Renal cortex interstitium (tissue), 11 donors: ENCODE results near the gene IL1RAPL1. TPM values are rescaled to one million over a fixed set of nuclear protein-coding genes. Genes with fewer than 3 reads are reported as not detected.

ENCODE experiments used
- DNase-seq, 11 donors: peaks; one replicate each; pipeline ENCODE4 v3.0.0-alpha.2; 2013; ENCODE audit warnings: low read depth in 9 of 11, low spot score in 4 of 11; ENCODE audit errors: extremely low read depth in 1 of 11
- polyA plus RNA-seq, 3 donors: library from polyadenylated mRNA; unstranded; fragments of 120-200 nt; gene quantifications; one replicate each; pipeline ENCODE4 v1.2.1, GENCODE V29; 2013; ENCODE audit not compliant: insufficient read length in 3 of 3

Gene IL1RAPL1
- polyA plus RNA-seq, 3 donors: 2.4 to 2.7 (median 2.6) TPM

DNA sequence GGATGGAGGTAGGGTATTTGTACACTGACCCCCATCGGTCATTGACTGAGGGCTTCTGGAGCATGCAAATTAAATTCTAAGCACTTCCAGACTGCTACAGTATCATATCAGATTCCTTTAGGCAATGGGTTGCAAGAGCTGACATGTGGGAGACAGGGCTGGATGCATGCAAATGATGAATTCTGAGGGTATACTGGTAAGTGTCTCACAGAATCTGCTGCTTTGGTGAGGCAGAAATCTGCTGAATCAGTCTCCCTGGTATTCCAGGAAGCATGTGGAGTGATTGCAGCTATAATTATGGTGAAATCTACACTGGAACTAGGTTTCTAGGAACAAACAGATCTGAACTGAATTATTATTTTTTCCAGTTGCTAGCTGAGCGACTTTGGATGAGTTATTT is 943.3 kb downstream of the IL1RAPL1 start:
- DNase-seq: no peak

DNA sequence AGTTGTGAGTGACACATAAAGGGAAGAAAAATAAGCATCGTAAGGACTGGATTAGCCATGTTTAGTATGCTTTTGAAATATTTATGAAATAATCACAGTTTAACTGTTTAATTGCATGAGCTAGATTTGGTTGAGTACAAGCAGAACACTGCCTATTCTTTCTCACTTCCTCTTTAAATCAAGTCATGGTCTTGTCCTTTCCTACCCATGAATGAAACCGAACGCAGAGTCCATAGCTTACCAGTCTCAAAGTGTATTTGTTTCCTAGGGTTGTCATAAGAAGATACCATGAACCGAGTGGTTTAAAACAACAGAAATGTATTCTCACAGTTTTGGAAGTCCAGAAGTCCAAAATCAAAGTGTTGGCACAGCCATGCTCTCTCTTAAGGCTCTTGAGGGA is 944.1 kb downstream of the IL1RAPL1 start:
- no peak for DNase-seq

DNA sequence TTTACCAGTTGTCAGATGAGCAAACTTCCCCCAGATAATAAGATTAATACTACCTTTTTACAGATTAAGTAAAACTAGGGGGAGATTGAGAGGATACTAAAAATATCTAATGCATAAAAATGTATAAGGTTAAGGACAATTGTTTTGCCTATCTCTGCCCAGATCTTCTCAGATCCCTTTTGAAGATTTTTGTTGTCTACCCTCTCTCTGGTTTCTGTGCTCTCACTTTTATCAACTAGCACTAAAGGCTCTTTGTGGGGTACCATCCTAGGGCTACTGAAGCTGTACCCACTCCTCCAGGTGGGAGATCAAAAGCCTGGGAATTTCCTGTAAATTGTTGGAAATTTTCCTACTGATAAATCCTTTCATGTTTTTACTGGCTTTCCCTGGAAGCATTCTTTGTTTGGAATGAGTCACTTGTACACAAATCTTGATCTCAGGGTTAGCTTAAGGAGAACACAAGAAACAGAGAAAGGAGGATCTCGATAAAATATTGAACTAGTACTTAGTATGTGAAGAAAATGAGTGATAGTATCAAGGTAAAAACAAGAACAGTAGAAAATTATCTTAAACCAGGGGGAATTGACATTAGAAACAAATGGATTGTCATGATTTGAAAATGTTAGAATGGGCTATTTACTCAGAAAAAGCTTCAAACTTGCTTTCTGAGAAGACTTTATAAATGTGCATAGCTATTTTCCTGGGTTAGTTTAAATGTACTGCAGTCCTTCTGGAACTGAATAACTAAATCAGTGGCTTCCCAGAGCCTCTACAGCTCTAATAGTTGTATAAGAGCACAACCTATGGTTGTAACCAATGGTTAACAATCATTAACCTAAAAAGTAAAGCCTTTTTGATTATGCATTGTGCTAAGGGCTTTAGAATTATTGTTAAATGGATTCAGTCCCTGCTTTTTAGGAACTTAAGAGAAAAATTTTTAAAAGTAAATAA is 948.2 kb downstream of the IL1RAPL1 start:
- DNase-seq: no peak

DNA sequence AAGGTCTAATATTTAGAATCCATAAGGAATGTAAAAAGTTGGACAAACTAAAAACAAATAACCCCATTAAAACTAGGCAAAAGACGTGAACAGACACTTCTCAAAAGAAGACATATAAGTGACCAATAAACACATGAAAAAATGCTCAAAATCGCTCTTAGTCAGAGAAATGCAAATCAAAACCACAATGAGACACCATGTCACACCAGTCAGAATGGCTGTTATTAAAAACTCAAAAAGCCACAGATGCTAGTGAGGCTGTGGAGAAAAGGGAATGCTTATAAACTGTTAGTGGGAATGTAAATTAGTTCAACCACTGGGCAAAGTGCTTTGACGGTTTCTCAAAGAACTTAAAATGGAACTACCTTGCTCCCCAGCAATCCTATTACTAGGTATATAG is 953.8 kb downstream of the IL1RAPL1 start:
- no peak for DNase-seq

DNA sequence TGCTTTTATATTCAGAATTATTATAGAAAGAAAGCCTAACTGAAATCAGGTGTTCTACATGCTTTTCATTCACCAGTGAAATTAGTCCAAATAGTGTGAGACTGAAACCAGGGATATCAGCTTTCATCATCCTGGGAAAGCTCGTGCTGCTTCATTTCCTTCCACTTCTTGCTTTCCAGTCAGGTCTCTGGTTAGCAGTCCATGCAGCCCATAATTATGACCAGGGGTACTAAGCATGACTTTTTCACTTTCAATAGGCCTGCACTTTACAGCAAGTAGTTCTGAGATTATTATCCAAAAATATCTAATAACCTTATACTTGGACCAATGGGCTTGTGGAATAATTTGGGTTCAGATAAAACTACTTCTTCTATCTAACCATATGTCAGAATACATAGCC is 954.9 kb downstream of the IL1RAPL1 start:
- peak in 6 of 11 donors; percentile 3 to 26 (median 15) for DNase-seq

DNA sequence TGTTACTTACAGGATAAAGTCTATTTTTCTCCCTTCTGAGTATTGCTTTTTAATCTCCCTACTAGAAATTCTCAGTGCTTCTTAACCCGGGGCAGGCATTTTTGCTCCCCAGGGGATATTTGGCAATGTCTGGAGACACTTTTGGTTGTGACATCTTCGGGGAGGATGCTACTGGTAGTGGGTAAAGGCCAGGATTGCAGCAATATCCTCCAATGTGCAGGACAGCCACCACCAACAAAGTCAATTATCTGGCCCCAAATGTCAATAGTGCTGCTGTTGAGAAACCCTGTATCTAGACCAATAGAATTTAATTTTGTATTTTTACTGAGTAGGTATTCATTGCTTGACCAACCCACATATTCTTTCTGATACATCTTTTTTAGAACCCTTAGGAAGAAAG is 958.6 kb downstream of the IL1RAPL1 start:
- DNase-seq: no peak

DNA sequence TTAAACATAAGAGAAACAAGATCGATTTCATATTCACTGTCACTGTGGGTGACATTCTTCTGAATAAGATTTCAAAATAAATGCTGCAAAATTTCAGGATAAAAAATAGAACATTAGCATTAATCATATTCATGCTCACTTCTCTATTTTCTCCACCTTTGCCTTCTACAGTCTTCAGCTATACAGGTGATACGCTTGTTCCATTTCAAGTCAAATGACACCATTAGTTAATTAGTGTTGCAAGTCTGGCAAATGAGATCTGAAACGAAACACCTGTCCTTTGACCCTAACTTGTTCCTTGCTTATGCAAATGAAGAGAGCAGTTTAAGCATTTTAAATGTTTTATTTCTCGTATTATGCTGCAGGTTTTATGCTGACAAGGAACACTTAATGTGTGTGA is 960.6 kb downstream of the IL1RAPL1 start:
- DNase-seq: no peak

DNA sequence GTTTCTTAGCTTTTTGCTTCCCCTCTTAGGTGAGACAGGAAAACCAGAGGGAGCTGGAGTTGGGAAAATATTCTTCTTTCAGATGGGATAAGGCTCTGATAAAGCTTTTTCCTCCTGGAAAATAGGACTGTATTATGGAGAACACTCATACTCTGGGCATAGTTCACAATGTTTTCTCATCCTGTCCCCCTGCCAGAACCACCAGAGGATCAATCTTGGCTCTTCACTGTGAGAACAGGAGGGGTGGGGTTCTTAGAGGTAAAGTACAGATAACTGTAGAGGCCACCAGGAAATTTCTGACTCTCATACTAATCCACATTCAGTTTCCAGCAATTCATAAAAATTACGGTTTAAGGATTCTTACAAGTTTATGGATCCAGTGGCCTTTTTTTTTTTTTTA is 966.3 kb downstream of the IL1RAPL1 start:
- DNase-seq: no peak

DNA sequence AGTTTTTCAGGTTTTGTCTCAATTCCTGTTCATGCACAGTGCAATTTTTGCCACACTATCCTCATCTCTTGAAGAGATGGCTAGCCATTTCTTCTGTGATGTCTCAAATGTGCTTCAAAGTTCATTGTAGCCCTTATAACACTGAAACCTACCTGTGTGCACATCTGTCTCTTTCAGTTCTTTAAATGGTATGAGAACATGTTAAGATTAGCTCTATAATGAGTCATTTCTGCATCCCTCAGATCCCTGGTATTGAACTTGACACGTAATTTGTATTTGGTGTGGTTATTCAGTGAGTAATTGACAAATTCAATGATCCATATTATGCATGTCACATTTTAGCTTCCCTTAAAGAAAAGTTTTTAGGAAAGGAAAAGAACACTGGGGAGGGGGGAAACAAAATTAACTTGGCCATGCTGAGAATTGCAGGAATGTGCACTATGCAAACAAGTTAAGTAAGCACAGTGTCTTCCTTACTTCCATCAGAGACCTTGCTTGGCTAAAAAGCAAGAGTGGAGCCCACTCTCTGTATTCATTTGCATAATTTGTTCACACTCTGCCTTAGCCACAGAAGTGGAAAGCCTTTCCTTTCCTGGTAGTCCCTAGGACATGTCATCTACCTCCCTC is 968.3 kb downstream of the IL1RAPL1 start:
- no peak for DNase-seq

DNA sequence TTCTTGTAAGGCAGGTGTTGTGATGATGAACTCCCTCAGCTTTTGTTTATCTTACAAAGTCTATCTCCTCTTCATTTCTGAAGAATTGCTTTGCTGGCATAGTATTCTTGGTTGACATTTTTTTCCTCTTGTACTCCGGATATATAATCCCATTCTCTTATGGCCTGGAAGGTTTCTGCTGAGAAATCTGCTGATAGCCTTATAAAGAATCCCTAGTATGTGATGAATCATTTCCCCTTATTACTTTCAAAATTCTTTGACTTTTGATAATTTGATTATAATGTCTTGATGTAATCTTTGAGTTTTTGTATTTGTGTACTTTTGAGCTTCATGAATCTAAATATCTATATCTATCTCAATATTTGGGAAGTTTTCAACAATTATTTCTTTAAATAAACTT is 972.8 kb downstream of the IL1RAPL1 start:
- DNase-seq: no peak

DNA sequence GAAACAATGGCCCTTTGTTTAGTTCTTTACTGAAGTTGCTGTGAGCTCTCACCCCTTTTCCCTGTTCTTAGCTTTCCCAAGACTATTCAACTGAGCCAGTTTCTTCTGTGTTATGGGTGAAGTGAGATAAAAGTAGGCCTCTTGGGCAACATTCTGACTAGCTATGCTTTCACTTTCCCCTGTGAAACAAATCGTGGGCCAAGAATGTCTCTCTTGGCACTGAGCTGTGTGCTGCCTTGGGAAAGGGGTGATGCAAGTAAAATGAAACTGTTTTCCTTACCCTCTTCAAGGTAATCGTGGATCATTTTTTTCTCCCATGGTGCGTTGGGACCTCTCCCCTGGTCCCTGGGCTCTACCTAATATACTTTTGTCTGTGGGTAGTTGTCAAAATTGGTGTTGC is 974.2 kb downstream of the IL1RAPL1 start:
- DNase-seq: no peak

DNA sequence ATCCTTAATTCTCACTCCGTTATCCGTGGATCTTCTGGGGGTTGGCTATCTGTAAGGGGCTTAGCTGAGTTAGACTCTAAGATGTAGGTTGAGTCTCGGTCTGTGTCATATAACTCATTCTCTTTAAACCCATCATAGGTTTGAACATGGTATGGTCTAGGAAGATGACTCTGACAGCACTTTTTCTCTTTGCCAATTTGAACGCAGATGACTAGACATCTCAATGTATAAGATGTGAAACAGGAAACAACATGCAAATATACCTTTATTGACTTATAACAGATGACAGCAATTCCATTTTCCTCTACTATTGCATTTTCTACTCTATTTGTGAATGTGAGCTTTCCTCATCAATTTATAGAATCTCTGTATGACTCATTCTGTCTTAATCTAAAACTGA is 993.3 kb downstream of the IL1RAPL1 start:
- no peak for DNase-seq

DNA sequence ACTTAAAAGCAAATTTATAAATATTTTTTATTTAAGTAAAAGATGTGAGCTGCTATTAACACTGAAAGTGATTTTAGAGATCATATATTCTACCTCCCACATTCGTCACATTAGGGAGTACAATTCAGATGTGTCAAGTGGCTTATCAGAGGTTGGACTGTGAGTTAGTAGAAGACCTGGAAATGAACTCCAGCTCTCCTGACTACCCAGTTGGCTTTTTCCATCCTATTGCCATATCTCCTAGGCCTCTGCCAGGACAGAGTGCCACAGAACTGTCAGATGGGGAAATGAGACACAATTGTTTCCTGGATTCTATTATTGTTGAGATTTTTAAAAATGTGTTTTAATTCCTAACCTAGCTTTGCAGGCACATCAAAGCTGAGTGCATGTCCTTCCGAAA is 994.0 kb downstream of the IL1RAPL1 start:
- DNase-seq: no peak

DNA sequence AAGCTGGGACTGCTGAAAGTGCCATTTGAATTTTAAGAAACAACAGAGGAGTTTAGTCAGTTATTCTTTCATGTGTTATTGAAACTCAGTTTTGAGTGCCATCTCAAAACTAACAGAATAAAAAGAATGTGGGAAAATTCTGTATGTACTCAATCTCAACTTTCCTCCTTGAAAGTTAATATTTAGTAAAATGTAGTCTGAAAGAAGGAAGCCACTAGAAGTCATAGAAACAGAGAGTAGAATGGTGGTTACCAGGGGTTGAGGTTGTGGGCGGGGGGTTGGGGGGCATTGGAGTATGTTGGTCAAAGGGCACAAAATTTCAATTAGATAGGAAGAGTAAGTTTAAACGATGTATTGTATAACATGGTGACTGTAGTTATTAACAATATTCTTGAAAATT is 999.9 kb downstream of the IL1RAPL1 start:
- no peak for DNase-seq

DNA sequence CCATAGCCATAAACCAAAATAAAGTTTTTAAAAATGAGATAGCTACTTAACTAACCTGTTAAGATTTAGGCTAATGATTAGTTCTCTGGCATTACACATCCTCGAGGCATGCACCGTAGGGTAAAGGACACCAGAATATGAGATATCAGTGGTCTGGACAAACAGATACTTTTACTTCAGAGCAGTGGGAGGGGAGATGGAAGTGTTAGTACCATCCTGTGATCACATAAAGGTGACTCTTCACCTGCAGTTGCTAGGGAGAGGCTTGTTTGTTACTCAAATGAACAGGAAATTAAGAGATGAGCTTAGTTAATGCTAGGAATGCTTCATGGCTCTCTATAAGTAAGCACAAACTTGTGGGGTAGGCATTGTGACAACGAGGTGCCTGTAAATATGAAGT is 1003.7 kb downstream of the IL1RAPL1 start:
- DNase-seq: no peak

DNA sequence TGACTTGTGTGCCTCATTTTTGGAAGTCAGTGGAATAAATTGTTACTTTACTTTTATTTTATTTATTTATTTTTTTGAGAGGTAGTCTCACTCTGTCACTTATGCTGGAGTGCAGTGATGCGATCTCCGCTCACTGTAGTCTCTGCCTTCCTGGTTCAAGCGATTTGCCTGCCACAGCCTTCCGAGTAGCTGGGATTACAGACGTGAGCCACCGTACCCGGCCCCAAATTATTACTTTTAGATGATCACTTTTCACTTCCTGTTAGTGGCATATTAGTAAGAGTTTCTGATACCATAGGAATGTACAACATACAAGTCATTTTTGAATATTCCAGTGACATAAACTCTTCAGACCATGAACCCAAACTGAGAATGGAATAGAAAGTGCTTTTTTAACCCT is 1017.1 kb downstream of the IL1RAPL1 start:
- DNase-seq: no peak

DNA sequence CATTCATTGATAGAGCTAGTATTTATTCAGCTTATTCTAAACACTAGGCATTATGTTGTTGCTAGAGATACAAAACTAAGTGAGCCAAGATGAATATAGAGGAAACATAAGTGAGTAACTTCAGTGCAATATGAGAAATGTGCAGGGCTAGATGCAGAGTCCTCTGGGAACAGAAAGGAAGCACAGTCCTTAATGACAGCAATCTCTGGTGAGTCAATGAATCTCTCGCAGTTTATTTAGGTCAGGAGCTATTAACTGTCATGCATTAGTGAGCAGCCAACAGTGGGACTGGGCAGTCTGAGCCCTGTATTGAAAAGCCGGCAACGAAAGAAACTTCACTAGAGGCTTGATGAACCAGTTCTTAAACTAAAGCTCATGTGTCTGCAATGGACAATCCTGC is 1030.0 kb downstream of the IL1RAPL1 start:
- no peak for DNase-seq

DNA sequence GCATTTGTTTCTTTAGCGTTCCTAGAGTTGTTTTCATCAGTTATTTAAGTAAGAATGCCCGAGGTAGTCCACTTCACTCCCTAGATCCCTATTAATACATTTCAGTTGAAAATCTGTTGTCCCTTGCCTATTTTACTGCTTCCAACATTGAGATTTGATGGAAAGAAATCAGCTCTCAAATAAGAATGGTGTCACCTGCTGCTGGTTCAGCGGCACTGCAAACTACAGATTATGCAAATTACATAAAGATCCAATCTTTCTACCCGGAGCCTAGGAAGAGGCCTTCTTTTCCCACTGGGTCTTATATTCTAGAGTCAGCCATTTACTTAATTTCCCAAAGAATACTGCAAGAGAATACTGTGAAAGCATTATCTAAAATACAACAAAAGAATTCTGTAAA is 1030.5 kb downstream of the IL1RAPL1 start:
- DNase-seq: no peak

DNA sequence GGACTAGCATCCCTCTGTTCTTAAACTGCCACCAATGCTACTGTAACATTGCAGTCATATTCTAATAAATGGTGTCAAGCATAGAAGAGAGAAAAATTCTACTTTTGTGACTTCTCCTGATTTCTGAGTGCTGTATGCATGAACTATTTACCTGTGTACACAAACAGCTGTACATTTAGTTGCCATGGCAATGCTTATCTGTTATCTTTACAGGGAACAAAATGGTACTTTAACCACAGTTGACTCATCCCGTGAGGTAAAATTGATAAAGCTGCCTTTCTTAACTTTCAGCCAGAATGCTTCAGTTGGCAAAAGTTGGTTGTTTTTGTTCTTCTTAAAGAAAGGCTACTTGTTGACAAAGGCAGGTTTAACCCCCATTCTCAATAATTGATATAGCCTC is 1040.6 kb downstream of the IL1RAPL1 start:
- DNase-seq: no peak

DNA sequence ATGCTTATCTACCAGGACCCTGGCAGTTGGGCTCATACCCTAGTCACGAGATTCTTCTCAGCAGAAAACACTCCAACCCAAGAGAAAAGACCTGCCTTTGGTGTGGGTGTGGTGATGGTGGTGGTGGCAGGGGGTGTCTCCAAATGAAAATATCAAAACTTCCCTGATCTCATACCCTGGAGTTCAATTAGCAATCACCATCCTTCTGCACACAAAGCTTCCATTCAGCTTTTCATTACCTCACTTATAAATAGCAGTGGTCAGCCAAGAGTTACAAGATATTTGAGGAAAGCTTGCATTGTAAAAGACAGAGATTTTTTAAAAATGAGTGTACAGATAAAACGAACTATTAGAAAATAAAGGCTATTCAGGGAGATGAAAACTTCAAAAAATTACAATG is 1047.3 kb downstream of the IL1RAPL1 start:
- no peak for DNase-seq

DNA sequence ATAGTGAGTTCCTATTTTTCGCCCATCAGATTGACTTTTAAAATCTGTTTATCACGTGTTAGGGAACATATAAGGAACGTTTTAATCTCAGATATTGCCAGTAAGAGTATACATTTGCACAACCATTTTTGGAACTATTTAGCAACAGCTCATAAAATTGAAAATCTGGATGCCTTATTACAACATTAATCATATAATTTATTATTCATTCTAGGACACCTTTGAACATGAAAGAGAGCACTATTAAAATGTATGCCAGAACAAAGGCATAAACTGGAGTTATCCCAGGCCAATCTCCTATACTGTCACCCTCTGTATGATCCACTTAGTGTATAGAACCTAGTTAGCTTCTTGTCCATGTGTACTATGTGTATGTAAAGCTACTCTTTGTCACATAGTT is 1049.1 kb downstream of the IL1RAPL1 start:
- DNase-seq: no peak
